ENCODE measurements around the gene MUCL3. TPM values are rescaled to one million over a fixed set of nuclear protein-coding genes. Genes with fewer than 3 reads are reported as not detected.

MUCL3 gene
- polyA plus RNA-seq, 3 donors: not detected

DNA sequence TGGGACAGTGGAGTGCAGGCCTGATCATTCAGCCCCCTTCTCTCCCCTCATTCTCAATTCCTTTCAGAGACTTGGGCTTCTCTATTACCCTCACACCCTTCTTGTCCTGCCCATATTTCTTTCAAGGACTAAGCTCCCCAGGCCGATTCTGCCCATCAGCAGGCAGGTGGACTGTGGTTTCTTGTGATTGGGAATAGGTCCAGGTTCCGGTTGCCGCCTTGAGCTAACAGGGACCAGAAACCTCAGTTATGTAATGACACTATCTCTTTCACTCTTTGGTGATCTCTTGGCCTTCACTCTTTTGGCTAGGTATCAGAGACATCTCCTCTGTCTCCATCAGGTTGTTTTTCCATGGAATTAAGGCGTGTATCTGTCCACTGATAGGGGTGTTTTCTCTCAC is 6.5 kb downstream of the MUCL3 start:
- no peak overlapping the region for H2AFZ ChIP-seq (ENCODE audit: insufficient read depth, low read depth, low read length, poor library complexity, severe bottlenecking)
- H3K27me3 Mint-ChIP-seq (ENCODE audit: low read depth in 3 of 3): peaks cover 29 to 59% (median 36%) of the 10 kb centered on the region in 3 donors
- TF ChIP-seq CTCF (IDR thresholded peaks at IDR 0.05): no peak
- intact Hi-C loops (cut with micrococcal nuclease): no loop called here
- H3K4me3 ChIP-seq (replicated peaks in 1 of 3; ENCODE audit: low read depth in 2 of 3, low read length in 3 of 3): no peak overlapping the region
- H3K4me3 Mint-ChIP-seq: no peak overlapping the region
- no peak for DNase-seq
- H3K9me3 ChIP-seq (replicated peaks in 1 of 2; ENCODE audit: control insufficient read depth in 1 of 2, insufficient read depth in 1 of 2, low read length in 2 of 2): no peaks in the 10 kb centered on the region
- peaks cover 1 to 9% (median 6%) of the 10 kb centered on the region in 7 donors for H3K9me3 Mint-ChIP-seq
- no peaks in the 10 kb centered on the region for H3K79me2 ChIP-seq (ENCODE audit: insufficient read depth, low read length)
- no peaks in the 10 kb centered on the region for H3K36me3 ChIP-seq (replicated peaks in 1 of 2; ENCODE audit: control insufficient read depth in 1 of 2, insufficient read depth in 2 of 2, low read length in 2 of 2)
- no peak overlapping the region for H3K27ac ChIP-seq (ENCODE audit: low read depth in 1 of 2, low read length in 2 of 2)
- H3K27ac Mint-ChIP-seq: no peak overlapping the region
- no peaks in the 10 kb centered on the region for H4K20me1 ChIP-seq (ENCODE audit: insufficient read depth, low read length)
- no peaks in the 10 kb centered on the region for H3K36me3 Mint-ChIP-seq
- WGBS (ENCODE audit: insufficient coverage): no CpG with 5 or more reads among the region's 4 CpGs
- peaks cover 12 to 26% of the 10 kb centered on the region in 2 donors for H3K27me3 ChIP-seq (ENCODE audit: control insufficient read depth in 2 of 2, insufficient read depth in 2 of 2, low read length in 2 of 2)
- no peak overlapping the region for H3K9ac ChIP-seq (ENCODE audit: insufficient read depth, low read length, poor library complexity, severe bottlenecking)
- peaks cover 4% of the 10 kb centered on the region for H3K4me1 Mint-ChIP-seq
- H3K4me2 ChIP-seq (replicated peaks; ENCODE audit: extremely low read depth, low read length, poor library complexity, severe bottlenecking): no peak overlapping the region
- no peaks in the 10 kb centered on the region for H3K4me1 ChIP-seq (ENCODE audit: control insufficient read depth in 1 of 2, insufficient read depth in 2 of 2, low read length in 2 of 2)

DNA sequence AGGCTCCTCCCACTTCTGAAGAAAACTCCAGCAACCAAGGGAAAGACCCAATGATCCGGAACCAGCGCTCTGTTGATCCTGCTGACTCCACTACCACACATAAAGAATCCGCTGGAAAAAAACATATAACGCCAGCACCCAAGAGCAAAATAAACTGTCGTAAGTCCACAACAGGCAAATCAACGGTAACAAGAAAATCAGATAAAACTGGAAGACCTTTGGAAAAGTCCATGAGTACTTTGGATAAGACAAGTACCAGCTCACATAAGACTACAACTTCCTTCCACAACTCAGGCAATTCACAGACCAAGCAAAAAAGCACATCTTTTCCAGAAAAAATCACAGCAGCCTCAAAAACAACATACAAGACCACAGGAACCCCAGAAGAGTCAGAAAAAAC is 8.0 kb downstream of the MUCL3 start:
- Histone ChIP-seq H3K9ac (ENCODE audit: insufficient read depth, low read length, poor library complexity, severe bottlenecking) (no peak overlapping the region), H4K20me1 (ENCODE audit: insufficient read depth, low read length) (no peaks in the 10 kb centered on the region), H3K9me3 (replicated peaks in 1 of 2; ENCODE audit: control insufficient read depth in 1 of 2, insufficient read depth in 1 of 2, low read length in 2 of 2) (no peaks in the 10 kb centered on the region), H3K27me3 (ENCODE audit: control insufficient read depth in 2 of 2, insufficient read depth in 2 of 2, low read length in 2 of 2) (peaks cover 16 to 32% of the 10 kb centered on the region in 2 donors), H2AFZ (ENCODE audit: insufficient read depth, low read depth, low read length, poor library complexity, severe bottlenecking) (no peak overlapping the region), H3K79me2 (ENCODE audit: insufficient read depth, low read length) (no peaks in the 10 kb centered on the region), H3K4me2 (replicated peaks; ENCODE audit: extremely low read depth, low read length, poor library complexity, severe bottlenecking) (no peak overlapping the region), H3K4me3 (replicated peaks in 1 of 3; ENCODE audit: low read depth in 2 of 3, low read length in 3 of 3) (no peak overlapping the region), H3K27ac (ENCODE audit: low read depth in 1 of 2, low read length in 2 of 2) (no peak overlapping the region), H3K36me3 (replicated peaks in 1 of 2; ENCODE audit: control insufficient read depth in 1 of 2, insufficient read depth in 2 of 2, low read length in 2 of 2) (no peaks in the 10 kb centered on the region), H3K4me1 (ENCODE audit: control insufficient read depth in 1 of 2, insufficient read depth in 2 of 2, low read length in 2 of 2) (no peaks in the 10 kb centered on the region)
- intact Hi-C loops (cut with micrococcal nuclease): no loop called here
- no peaks in the 10 kb centered on the region for H3K36me3 Mint-ChIP-seq
- H3K27me3 Mint-ChIP-seq (ENCODE audit: low read depth in 3 of 3): peaks cover 30 to 61% (median 39%) of the 10 kb centered on the region in 3 donors
- H3K27ac Mint-ChIP-seq: no peak overlapping the region
- TF ChIP-seq CTCF (IDR thresholded peaks at IDR 0.05): no peak
- peaks cover 1 to 9% (median 6%) of the 10 kb centered on the region in 7 donors for H3K9me3 Mint-ChIP-seq
- 94% methylated on average over 2 of the region's 6 CpGs for WGBS (ENCODE audit: insufficient coverage)
- DNase-seq: no peak
- no peaks in the 10 kb centered on the region for H3K4me1 Mint-ChIP-seq
- H3K4me3 Mint-ChIP-seq: no peak overlapping the region
